Measurements from ENCODE around the gene TIMM21.

The TIMM21 gene

GRCh38 chr18:74139411-74139810 lies 8.9 kb upstream of the TIMM21 start:
- TF ChIP-seq MYC (IDR thresholded peaks at IDR 0.05; ENCODE audit: low read depth, low read length) (no peak), POLR2A (IDR thresholded peaks at IDR 0.05; ENCODE audit: extremely low read depth, insufficient read length) (no peak), CTCF (IDR thresholded peaks at IDR 0.05; ENCODE audit: low read depth, low read length) (no peak), MAX (IDR thresholded peaks at IDR 0.05; ENCODE audit: low read depth, low read length) (no peak)
- no peak overlapping the region for H3K4me3 ChIP-seq (ENCODE audit: low read depth, low read length)
- DNase-seq (ENCODE audit: low read depth), result peak; percentile 16

GRCh38 chr18:74139888-74140287 lies 8.4 kb upstream of the TIMM21 start:
- H3K4me3 ChIP-seq (ENCODE audit: low read depth, low read length), result no peak overlapping the region
- DNase-seq (ENCODE audit: low read depth), result peak; percentile 59
- TF ChIP-seq MYC (IDR thresholded peaks at IDR 0.05; ENCODE audit: low read depth, low read length), result no peak
- TF ChIP-seq POLR2A (IDR thresholded peaks at IDR 0.05; ENCODE audit: extremely low read depth, insufficient read length), result no peak
- TF ChIP-seq MAX (IDR thresholded peaks at IDR 0.05; ENCODE audit: low read depth, low read length), result no peak
- no peak for TF ChIP-seq CTCF (IDR thresholded peaks at IDR 0.05; ENCODE audit: low read depth, low read length)

- no peak for DNase-seq (ENCODE audit: low read depth)
- H3K4me3 ChIP-seq (ENCODE audit: low read depth, low read length), result no peak overlapping the region
- TF ChIP-seq POLR2A (IDR thresholded peaks at IDR 0.05; ENCODE audit: extremely low read depth, insufficient read length) (no peak), CTCF (IDR thresholded peaks at IDR 0.05; ENCODE audit: low read depth, low read length) (no peak), MYC (IDR thresholded peaks at IDR 0.05; ENCODE audit: low read depth, low read length) (no peak), MAX (IDR thresholded peaks at IDR 0.05; ENCODE audit: low read depth, low read length) (no peak)
Observed at GRCh38 chr18:74140582-74140981, 7.7 kb upstream of the TIMM21 start.

- DNase-seq (ENCODE audit: low read depth), result no peak
- H3K4me3 ChIP-seq (ENCODE audit: low read depth, low read length), result no peak overlapping the region
- TF ChIP-seq MYC (IDR thresholded peaks at IDR 0.05; ENCODE audit: low read depth, low read length) (no peak), CTCF (IDR thresholded peaks at IDR 0.05; ENCODE audit: low read depth, low read length) (no peak), POLR2A (IDR thresholded peaks at IDR 0.05; ENCODE audit: extremely low read depth, insufficient read length) (no peak), MAX (IDR thresholded peaks at IDR 0.05; ENCODE audit: low read depth, low read length) (no peak)
Observed at GRCh38 chr18:74141667-74142066, 6.7 kb upstream of the TIMM21 start.

GRCh38 chr18:74142252-74142651 lies 6.1 kb upstream of the TIMM21 start:
- TF ChIP-seq POLR2A (IDR thresholded peaks at IDR 0.05; ENCODE audit: extremely low read depth, insufficient read length), result no peak
- no peak for TF ChIP-seq MYC (IDR thresholded peaks at IDR 0.05; ENCODE audit: low read depth, low read length)
- no peak for TF ChIP-seq MAX (IDR thresholded peaks at IDR 0.05; ENCODE audit: low read depth, low read length)
- no peak for TF ChIP-seq CTCF (IDR thresholded peaks at IDR 0.05; ENCODE audit: low read depth, low read length)
- no peak overlapping the region for H3K4me3 ChIP-seq (ENCODE audit: low read depth, low read length)
- no peak for DNase-seq (ENCODE audit: low read depth)

- TF ChIP-seq MYC (IDR thresholded peaks at IDR 0.05; ENCODE audit: low read depth, low read length) (no peak), POLR2A (IDR thresholded peaks at IDR 0.05; ENCODE audit: extremely low read depth, insufficient read length) (no peak), MAX (IDR thresholded peaks at IDR 0.05; ENCODE audit: low read depth, low read length) (no peak), CTCF (IDR thresholded peaks at IDR 0.05; ENCODE audit: low read depth, low read length) (no peak)
- H3K4me3 ChIP-seq (ENCODE audit: low read depth, low read length), result peak overlapping the region; percentile 59
- DNase-seq (ENCODE audit: low read depth), result no peak
Observed at GRCh38 chr18:74146756-74147155, 1.6 kb upstream of the TIMM21 start.
